Fibroblast of villous mesenchyme (primary cell): ENCODE data around the gene SMIM29. TPM values are rescaled to one million over a fixed set of nuclear protein-coding genes. Genes with fewer than 3 reads are reported as not detected.
"Not testable (repeated sequence)": the region's sequence is repeated elsewhere in the genome, so short reads cannot be mapped to it uniquely, and the experiment has no call there.

Source experiments
- DNase-seq: peaks from one replicate; pipeline ENCODE4 v3.0.0-alpha.2; 2010; ENCODE audit warnings: low read depth
- H3K4me3 ChIP-seq: 2 replicates; pipeline ENCODE4 v1.5.1; 2011; ENCODE audit warnings: low read depth, mild to moderate bottlenecking, low read length
- total RNA-seq: library from RNA; depleted of rRNA; stranded (reverse); fragments of >200 nt; gene quantifications from 2 replicates; pipeline ENCODE4 v1.2.3, GENCODE V29; 2012
- TF ChIP-seq, protein P1 (sequence below): IDR thresholded peaks from 2 replicates; pipeline ENCODE4 v1.5.1; 2012; ENCODE audit warnings: low read depth, mild to moderate bottlenecking, low read length; ENCODE audit not compliant: insufficient read depth

The SMIM29 gene
- total RNA-seq, 1 donor, result 22.5 TPM

- H3K4me3 ChIP-seq, result no peak overlapping the region
- TF ChIP-seq, protein P1, sequence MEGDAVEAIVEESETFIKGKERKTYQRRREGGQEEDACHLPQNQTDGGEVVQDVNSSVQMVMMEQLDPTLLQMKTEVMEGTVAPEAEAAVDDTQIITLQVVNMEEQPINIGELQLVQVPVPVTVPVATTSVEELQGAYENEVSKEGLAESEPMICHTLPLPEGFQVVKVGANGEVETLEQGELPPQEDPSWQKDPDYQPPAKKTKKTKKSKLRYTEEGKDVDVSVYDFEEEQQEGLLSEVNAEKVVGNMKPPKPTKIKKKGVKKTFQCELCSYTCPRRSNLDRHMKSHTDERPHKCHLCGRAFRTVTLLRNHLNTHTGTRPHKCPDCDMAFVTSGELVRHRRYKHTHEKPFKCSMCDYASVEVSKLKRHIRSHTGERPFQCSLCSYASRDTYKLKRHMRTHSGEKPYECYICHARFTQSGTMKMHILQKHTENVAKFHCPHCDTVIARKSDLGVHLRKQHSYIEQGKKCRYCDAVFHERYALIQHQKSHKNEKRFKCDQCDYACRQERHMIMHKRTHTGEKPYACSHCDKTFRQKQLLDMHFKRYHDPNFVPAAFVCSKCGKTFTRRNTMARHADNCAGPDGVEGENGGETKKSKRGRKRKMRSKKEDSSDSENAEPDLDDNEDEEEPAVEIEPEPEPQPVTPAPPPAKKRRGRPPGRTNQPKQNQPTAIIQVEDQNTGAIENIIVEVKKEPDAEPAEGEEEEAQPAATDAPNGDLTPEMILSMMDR, result no peak
- no peak for DNase-seq
Measured at GRCh38 chr6:34267746-34268145, 18.9 kb upstream of the SMIM29 start.

DNA sequence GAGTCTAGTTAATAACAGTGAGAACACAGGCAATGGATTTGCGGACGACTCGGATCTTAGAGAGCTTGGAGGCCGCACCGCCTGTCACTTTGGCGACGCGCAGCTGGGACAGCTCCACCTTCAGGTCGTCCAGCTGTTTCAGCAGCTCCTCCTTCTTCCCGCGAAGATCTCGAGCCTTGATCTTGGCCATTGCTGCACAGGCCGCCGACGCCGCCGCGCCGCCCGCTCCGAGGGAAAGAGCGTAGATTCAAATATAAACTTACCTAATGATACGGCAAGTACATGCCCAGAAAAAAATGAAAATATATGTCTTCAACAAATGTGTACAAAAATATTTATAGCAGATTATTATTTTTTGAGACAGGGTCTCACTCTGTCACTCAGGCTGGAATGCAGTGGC lies 14.7 kb upstream of the SMIM29 start:
- DNase-seq, H3K4me3 ChIP-seq: not testable (repeated sequence)

DNA sequence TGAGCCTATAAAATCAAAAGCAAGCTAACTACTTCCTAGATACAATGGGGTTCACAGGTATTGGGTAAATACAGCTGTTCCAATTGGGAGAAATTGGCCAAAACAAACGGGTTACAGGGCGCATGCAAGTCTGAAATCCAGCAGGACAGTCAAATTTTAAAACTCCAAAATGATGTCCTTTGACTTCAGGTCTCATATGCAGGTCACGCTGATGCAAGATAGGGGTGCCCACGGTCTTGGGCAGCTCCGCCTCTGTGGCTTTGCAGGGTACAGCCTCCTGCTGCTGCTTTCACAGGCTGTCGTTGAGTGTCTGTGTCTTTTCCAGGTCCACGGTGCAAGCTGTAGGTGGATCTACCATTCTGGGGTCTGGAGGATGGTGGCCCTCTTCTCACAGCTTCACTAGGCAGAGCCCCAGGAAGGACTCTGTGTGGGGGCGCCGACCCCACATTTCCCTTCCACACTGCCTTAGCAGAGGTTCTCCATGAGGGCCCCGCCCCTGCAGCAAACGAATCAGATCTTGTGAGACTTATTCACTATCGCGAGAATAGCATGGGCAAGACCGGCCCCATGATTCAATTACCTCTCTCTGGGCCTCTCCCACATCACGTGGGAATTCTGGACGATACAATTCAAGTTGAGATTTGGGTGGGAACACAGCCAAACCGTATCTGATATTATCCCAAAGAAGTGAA lies 11.9 kb upstream of the SMIM29 start:
- TF ChIP-seq, protein P1, result no peak
- no peak overlapping the region for H3K4me3 ChIP-seq
- DNase-seq, result no peak

DNA sequence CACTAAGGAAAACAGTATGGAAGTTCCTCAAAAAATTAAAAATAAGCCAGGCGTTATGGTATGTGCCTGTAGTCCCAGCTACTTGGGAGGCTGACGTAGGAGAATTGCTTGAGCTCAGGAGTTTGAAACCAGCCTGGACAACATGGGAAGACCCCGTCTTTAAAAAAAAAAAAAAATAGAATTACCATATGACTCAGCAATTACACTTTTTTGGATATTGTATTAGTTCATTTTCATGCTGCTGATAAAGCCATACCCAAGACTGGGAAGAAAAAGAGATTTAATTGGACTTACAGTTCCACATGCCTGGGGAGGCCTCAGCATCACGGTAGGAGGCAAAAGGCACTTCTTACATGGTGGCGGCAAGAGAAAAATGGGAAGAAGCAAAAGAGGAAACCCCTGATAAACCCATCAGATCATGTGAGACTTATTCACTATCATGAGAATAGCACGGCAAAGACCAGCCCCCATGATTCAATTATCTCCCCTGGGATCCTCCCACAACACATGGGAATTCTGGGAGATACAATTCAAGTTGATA lies 10.8 kb upstream of the SMIM29 start:
- DNase-seq, result no peak
- TF ChIP-seq, protein P1, result no peak
- no peak overlapping the region for H3K4me3 ChIP-seq

GRCh38 chr6:34252395-34252794 lies 3.6 kb upstream of the SMIM29 start:
- H3K4me3 ChIP-seq, result not testable (repeated sequence)

GRCh38 chr6:34249469-34250261 lies 859 bp upstream of the SMIM29 start:
- TF ChIP-seq, protein P1, result no peak
- no peak for DNase-seq
- H3K4me3 ChIP-seq, result peak overlapping the region; percentile 66

More at GRCh38 chr6:34252395-34252794, 3.6 kb upstream of the SMIM29 start:
- DNase-seq, result not testable (repeated sequence)

- peak; percentile 38 for DNase-seq
- TF ChIP-seq, protein P1, result no peak
- peak overlapping the region; percentile 64 for H3K4me3 ChIP-seq
Measured at GRCh38 chr6:34248198-34248726, 544 bp downstream of the SMIM29 start.
